Rectal smooth muscle tissue (tissue), 1 donor: Measurements from ENCODE around the gene ARL5A.

ENCODE experiments used
- H3K27ac ChIP-seq: one replicate; pipeline ENCODE4 v1.7.0; 2013; ENCODE audit warnings: low read depth, low read length, inconsistent platforms
- H3K27me3 ChIP-seq: one replicate; pipeline ENCODE4 v1.7.0; 2013; ENCODE audit warnings: low read length; ENCODE audit not compliant: control insufficient read depth, insufficient read depth
- H3K36me3 ChIP-seq: one replicate; pipeline ENCODE4 v1.7.0; 2013; ENCODE audit warnings: low read length; ENCODE audit not compliant: control insufficient read depth, insufficient read depth
- H3K4me1 ChIP-seq: one replicate; pipeline ENCODE4 v1.7.0; 2013; ENCODE audit warnings: low read length; ENCODE audit not compliant: control insufficient read depth, insufficient read depth
- H3K4me3 ChIP-seq: one replicate; pipeline ENCODE4 v1.7.0; 2013; ENCODE audit warnings: low read length
- H3K9ac ChIP-seq: one replicate; pipeline ENCODE4 v1.7.0; 2013; ENCODE audit warnings: low read length

Gene ARL5A

GRCh38 chr2:151770995-151771394 lies 57.2 kb downstream of the ARL5A start:
- H3K36me3 ChIP-seq, result no peaks in the 10 kb centered on the region
- H3K4me3 ChIP-seq, result no peak overlapping the region
- H3K27me3 ChIP-seq, result no peaks in the 10 kb centered on the region
- H3K4me1 ChIP-seq, result peaks cover 9% of the 10 kb centered on the region
- no peak overlapping the region for H3K27ac ChIP-seq
- no peak overlapping the region for H3K9ac ChIP-seq

GRCh38 chr2:151769606-151770005 lies 58.6 kb downstream of the ARL5A start:
- H3K36me3 ChIP-seq, result no peaks in the 10 kb centered on the region
- no peak overlapping the region for H3K4me3 ChIP-seq
- no peaks in the 10 kb centered on the region for H3K27me3 ChIP-seq
- H3K9ac ChIP-seq, result no peak overlapping the region
- peaks cover 9% of the 10 kb centered on the region for H3K4me1 ChIP-seq
- H3K27ac ChIP-seq, result no peak overlapping the region

DNA sequence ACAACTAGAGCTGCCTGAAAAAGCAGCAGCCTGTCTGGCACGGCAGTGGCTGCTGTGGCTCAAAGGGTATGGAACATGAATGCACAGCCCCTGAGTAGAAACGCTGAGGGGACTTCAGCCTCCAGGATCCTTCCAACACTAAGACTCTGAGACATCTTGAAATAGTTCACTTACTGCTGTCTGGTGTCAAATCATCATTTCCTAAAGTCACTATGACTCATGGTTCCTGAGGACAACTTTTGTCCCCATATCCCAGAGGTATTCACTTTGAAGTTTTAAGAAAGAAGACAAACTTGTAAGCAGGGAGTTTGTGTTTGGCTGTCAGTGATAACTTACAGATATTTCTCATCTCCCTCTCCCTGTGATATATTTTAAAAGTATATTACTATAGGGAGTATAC lies 60.7 kb downstream of the ARL5A start:
- Histone ChIP-seq H3K4me1 (peaks cover 9% of the 10 kb centered on the region), H3K27ac (no peak overlapping the region), H3K9ac (no peak overlapping the region), H3K36me3 (no peaks in the 10 kb centered on the region), H3K4me3 (no peak overlapping the region), H3K27me3 (no peaks in the 10 kb centered on the region)

GRCh38 chr2:151766437-151767153 lies 61.6 kb downstream of the ARL5A start:
- Histone ChIP-seq H3K9ac (no peak overlapping the region), H3K27ac (no peak overlapping the region), H3K27me3 (no peaks in the 10 kb centered on the region), H3K36me3 (no peaks in the 10 kb centered on the region), H3K4me3 (no peak overlapping the region), H3K4me1 (peaks cover 3% of the 10 kb centered on the region)

- no peaks in the 10 kb centered on the region for H3K27me3 ChIP-seq
- no peak overlapping the region for H3K9ac ChIP-seq
- H3K4me3 ChIP-seq, result no peak overlapping the region
- H3K4me1 ChIP-seq, result no peaks in the 10 kb centered on the region
- no peak overlapping the region for H3K27ac ChIP-seq
- H3K36me3 ChIP-seq, result no peaks in the 10 kb centered on the region
These were observed 62.3 kb downstream of the ARL5A start for GRCh38 chr2:151765760-151766410.

DNA sequence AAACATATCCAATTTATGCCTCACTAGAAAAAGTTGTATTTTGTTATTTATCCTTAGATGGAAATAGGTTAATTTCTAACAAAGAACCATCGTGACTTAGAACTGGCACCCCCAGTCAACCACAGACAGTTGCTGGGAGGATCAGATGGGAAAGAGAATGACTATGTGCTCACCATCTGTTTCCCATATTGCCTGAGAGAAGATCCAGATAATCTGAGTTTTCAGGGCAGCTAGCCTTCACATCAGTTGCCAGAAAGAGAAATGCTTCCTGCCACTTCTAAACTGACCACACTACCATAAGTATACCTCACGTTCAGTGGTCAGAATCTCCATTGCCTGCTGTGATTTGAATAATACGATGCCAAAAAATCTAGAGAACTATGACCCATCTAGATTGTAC lies 65.5 kb downstream of the ARL5A start:
- H3K27me3 ChIP-seq, result no peaks in the 10 kb centered on the region
- H3K4me3 ChIP-seq, result no peak overlapping the region
- no peaks in the 10 kb centered on the region for H3K36me3 ChIP-seq
- no peak overlapping the region for H3K9ac ChIP-seq
- H3K4me1 ChIP-seq, result no peaks in the 10 kb centered on the region
- no peak overlapping the region for H3K27ac ChIP-seq

GRCh38 chr2:151761687-151762086 lies 66.5 kb downstream of the ARL5A start:
- no peaks in the 10 kb centered on the region for H3K4me1 ChIP-seq
- H3K27ac ChIP-seq, result no peak overlapping the region
- H3K27me3 ChIP-seq, result no peaks in the 10 kb centered on the region
- H3K36me3 ChIP-seq, result no peaks in the 10 kb centered on the region
- H3K4me3 ChIP-seq, result no peak overlapping the region
- no peak overlapping the region for H3K9ac ChIP-seq

GRCh38 chr2:151761193-151761592 lies 67.0 kb downstream of the ARL5A start:
- H3K27me3 ChIP-seq, result no peaks in the 10 kb centered on the region

GRCh38 chr2:151760139-151760650 lies 68.0 kb downstream of the ARL5A start:
- H3K27me3 ChIP-seq, result no peaks in the 10 kb centered on the region
- H3K4me3 ChIP-seq, result no peak overlapping the region
- no peak overlapping the region for H3K27ac ChIP-seq
- no peaks in the 10 kb centered on the region for H3K36me3 ChIP-seq
- H3K4me1 ChIP-seq, result no peaks in the 10 kb centered on the region
- no peak overlapping the region for H3K9ac ChIP-seq

More at GRCh38 chr2:151761193-151761592, 67.0 kb downstream of the ARL5A start:
- H3K4me3 ChIP-seq, result no peak overlapping the region
- no peaks in the 10 kb centered on the region for H3K4me1 ChIP-seq
- no peak overlapping the region for H3K9ac ChIP-seq
- no peaks in the 10 kb centered on the region for H3K36me3 ChIP-seq
- H3K27ac ChIP-seq, result no peak overlapping the region

GRCh38 chr2:151758744-151759143 lies 69.5 kb downstream of the ARL5A start:
- Histone ChIP-seq H3K4me1 (no peaks in the 10 kb centered on the region), H3K27me3 (no peaks in the 10 kb centered on the region), H3K4me3 (no peak overlapping the region), H3K27ac (no peak overlapping the region), H3K9ac (no peak overlapping the region), H3K36me3 (no peaks in the 10 kb centered on the region)

GRCh38 chr2:151757861-151758260 lies 70.4 kb downstream of the ARL5A start:
- H3K9ac ChIP-seq, result no peak overlapping the region
- H3K4me3 ChIP-seq, result no peak overlapping the region
- no peaks in the 10 kb centered on the region for H3K36me3 ChIP-seq
- no peaks in the 10 kb centered on the region for H3K27me3 ChIP-seq
- no peaks in the 10 kb centered on the region for H3K4me1 ChIP-seq
- no peak overlapping the region for H3K27ac ChIP-seq

DNA sequence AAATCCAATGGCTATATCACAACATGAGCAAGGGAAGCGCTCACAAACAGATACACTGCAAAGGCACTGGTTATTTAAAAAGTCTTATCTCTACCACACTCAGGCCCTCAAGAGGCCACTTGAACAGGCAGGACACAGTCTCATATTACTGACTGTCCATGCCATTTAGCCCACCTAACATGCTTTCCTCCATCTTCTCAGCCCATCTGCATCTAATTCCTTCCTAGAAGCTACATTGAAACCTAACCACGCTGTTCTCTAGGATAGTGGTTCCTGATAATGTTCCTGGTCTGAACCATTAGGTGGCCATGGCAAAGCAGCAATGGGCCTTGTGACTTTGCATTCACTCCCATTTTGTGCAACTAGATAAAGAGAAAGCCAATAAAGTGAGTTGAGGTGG lies 71.4 kb downstream of the ARL5A start:
- Histone ChIP-seq H3K4me3 (no peak overlapping the region), H3K27ac (no peak overlapping the region), H3K4me1 (no peaks in the 10 kb centered on the region), H3K36me3 (no peaks in the 10 kb centered on the region), H3K27me3 (no peaks in the 10 kb centered on the region), H3K9ac (no peak overlapping the region)
